Anterior cingulate cortex (tissue), 58 donors: ENCODE measurements around the gene AGK.
A peak's percentile ranks its signal among the peaks of the same experiment; 100 is the strongest.
"Not testable (repeated sequence)": the region's sequence is repeated elsewhere in the genome, so short reads cannot be mapped to it uniquely, and the experiment has no call there.

Experiments
- DNase-seq, 58 donors: peaks; one replicate each; lab custom pipeline; 2025; lab: John Stamatoyannopoulos, UW

AGK gene

GRCh38 chr7:141640239-141640840 lies 89.1 kb downstream of the AGK start:
- DNase-seq, result no peak

- DNase-seq, result no peak
Observed at GRCh38 chr7:141641876-141642275, 90.7 kb downstream of the AGK start.

- no peak for DNase-seq
Observed at GRCh38 chr7:141645188-141645587, 94.0 kb downstream of the AGK start.

- no peak for DNase-seq
Observed at GRCh38 chr7:141646826-141647480, 95.7 kb downstream of the AGK start.

GRCh38 chr7:141647701-141648100 lies 96.5 kb downstream of the AGK start:
- not testable (repeated sequence) for DNase-seq

GRCh38 chr7:141648276-141649114 lies 97.3 kb downstream of the AGK start:
- DNase-seq, result no peak

GRCh38 chr7:141649137-141649864 lies 98.1 kb downstream of the AGK start:
- no peak for DNase-seq

- DNase-seq, result peak in 53 of 58 donors; percentile 25 to 91 (median 68)
Observed at GRCh38 chr7:141649865-141650634, 98.8 kb downstream of the AGK start.

- DNase-seq, result no peak
Observed at GRCh38 chr7:141651417-141651816, 100.2 kb downstream of the AGK start.

GRCh38 chr7:141652691-141653090 lies 101.5 kb downstream of the AGK start:
- no peak for DNase-seq

- DNase-seq, result peak in 47 of 58 donors; percentile 29 to 80 (median 55)
Observed at GRCh38 chr7:141654551-141654950, 103.3 kb downstream of the AGK start.

GRCh38 chr7:141659501-141659900 lies 108.3 kb downstream of the AGK start:
- DNase-seq, result no peak

GRCh38 chr7:141660259-141660658 lies 109.0 kb downstream of the AGK start:
- DNase-seq, result peak in 13 of 58 donors; percentile 8 to 72 (median 29)

GRCh38 chr7:141663081-141663849 lies 112.1 kb downstream of the AGK start:
- no peak for DNase-seq

GRCh38 chr7:141664450-141664849 lies 113.2 kb downstream of the AGK start:
- no peak for DNase-seq

GRCh38 chr7:141665208-141666035 lies 114.2 kb downstream of the AGK start:
- DNase-seq, result no peak

- DNase-seq, result no peak
Observed at GRCh38 chr7:141666071-141666470, 114.9 kb downstream of the AGK start.

GRCh38 chr7:141668853-141669252 lies 117.6 kb downstream of the AGK start:
- DNase-seq, result no peak
